ENCODE data around the gene NFRKB. TPM values are rescaled to one million over a fixed set of nuclear protein-coding genes. Genes with fewer than 3 reads are reported as not detected.

NFRKB gene
- total and polyA plus RNA-seq, 2 donors (not counting 1 experiment from before 2014, with no cell fraction given) = 10.7 to 11.9 TPM

GRCh38 chr11:129935723-129936122, 40.3 kb upstream of the NFRKB start:
- H3K79me2 ChIP-seq (ENCODE audit: control insufficient read depth, insufficient read depth, low read length) = no peaks in the 10 kb centered on the region
- no peak overlapping the region for H3K4me2 ChIP-seq (ENCODE audit: extremely low read depth, insufficient read depth, low read length)
- no peak overlapping the region for H2AFZ ChIP-seq (ENCODE audit: low read length)
- DNase-seq (ENCODE audit: low read depth in 2 of 2) = no peak
- no peak overlapping the region for H3K4me3 ChIP-seq (replicated peaks in 1 of 4; ENCODE audit: control extremely low read depth in 1 of 4, insufficient read depth in 1 of 4, low read depth in 3 of 4, low read length in 4 of 4)
- H3K36me3 ChIP-seq (ENCODE audit: control insufficient read depth, insufficient read depth, low read length) = peaks cover 3% of the 10 kb centered on the region
- no peaks in the 10 kb centered on the region for H4K20me1 ChIP-seq (ENCODE audit: control insufficient read depth, extremely low read depth, insufficient read depth, low read length)
- H3K9ac ChIP-seq (ENCODE audit: insufficient read depth, low read length) = no peak overlapping the region
- no peaks in the 10 kb centered on the region for H3K27me3 ChIP-seq (ENCODE audit: control insufficient read depth, insufficient read depth, low read length)
- no peak for TF ChIP-seq EZH2 (IDR thresholded peaks at IDR 0.05; ENCODE audit: low read length, missing control alignments)
- TF ChIP-seq, protein P1, sequence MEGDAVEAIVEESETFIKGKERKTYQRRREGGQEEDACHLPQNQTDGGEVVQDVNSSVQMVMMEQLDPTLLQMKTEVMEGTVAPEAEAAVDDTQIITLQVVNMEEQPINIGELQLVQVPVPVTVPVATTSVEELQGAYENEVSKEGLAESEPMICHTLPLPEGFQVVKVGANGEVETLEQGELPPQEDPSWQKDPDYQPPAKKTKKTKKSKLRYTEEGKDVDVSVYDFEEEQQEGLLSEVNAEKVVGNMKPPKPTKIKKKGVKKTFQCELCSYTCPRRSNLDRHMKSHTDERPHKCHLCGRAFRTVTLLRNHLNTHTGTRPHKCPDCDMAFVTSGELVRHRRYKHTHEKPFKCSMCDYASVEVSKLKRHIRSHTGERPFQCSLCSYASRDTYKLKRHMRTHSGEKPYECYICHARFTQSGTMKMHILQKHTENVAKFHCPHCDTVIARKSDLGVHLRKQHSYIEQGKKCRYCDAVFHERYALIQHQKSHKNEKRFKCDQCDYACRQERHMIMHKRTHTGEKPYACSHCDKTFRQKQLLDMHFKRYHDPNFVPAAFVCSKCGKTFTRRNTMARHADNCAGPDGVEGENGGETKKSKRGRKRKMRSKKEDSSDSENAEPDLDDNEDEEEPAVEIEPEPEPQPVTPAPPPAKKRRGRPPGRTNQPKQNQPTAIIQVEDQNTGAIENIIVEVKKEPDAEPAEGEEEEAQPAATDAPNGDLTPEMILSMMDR (conservative IDR thresholded peaks at IDR 0.05 in 1 of 2, IDR thresholded peaks at IDR 0.05 in 1 of 2; ENCODE audit: low read depth in 1 of 2, low read length in 2 of 2) = no peak
- H3K27ac ChIP-seq (ENCODE audit: insufficient read depth, low read length) = no peak overlapping the region
- H3K9me3 ChIP-seq (ENCODE audit: control insufficient read depth, insufficient read depth, low read depth, low read length) = no peaks in the 10 kb centered on the region
- no peaks in the 10 kb centered on the region for H3K4me1 ChIP-seq (ENCODE audit: control insufficient read depth, extremely low read depth, insufficient read depth, low read length)

GRCh38 chr11:129933891-129934290, 38.5 kb upstream of the NFRKB start:
- no peak for DNase-seq (ENCODE audit: low read depth in 2 of 2)
- Histone ChIP-seq H3K9me3 (ENCODE audit: control insufficient read depth, insufficient read depth, low read depth, low read length) (no peaks in the 10 kb centered on the region), H3K79me2 (ENCODE audit: control insufficient read depth, insufficient read depth, low read length) (no peaks in the 10 kb centered on the region), H3K27me3 (ENCODE audit: control insufficient read depth, insufficient read depth, low read length) (no peaks in the 10 kb centered on the region), H3K27ac (ENCODE audit: insufficient read depth, low read length) (no peak overlapping the region), H3K4me1 (ENCODE audit: control insufficient read depth, extremely low read depth, insufficient read depth, low read length) (no peaks in the 10 kb centered on the region), H2AFZ (ENCODE audit: low read length) (no peak overlapping the region), H3K4me3 (replicated peaks in 1 of 4; ENCODE audit: control extremely low read depth in 1 of 4, insufficient read depth in 1 of 4, low read depth in 3 of 4, low read length in 4 of 4) (no peak overlapping the region), H4K20me1 (ENCODE audit: control insufficient read depth, extremely low read depth, insufficient read depth, low read length) (no peaks in the 10 kb centered on the region), H3K4me2 (ENCODE audit: extremely low read depth, insufficient read depth, low read length) (no peak overlapping the region), H3K36me3 (ENCODE audit: control insufficient read depth, insufficient read depth, low read length) (peaks cover 3% of the 10 kb centered on the region), H3K9ac (ENCODE audit: insufficient read depth, low read length) (no peak overlapping the region)
- TF ChIP-seq, protein P1 (conservative IDR thresholded peaks at IDR 0.05 in 1 of 2, IDR thresholded peaks at IDR 0.05 in 1 of 2; ENCODE audit: low read depth in 1 of 2, low read length in 2 of 2) = no peak
- no peak for TF ChIP-seq EZH2 (IDR thresholded peaks at IDR 0.05; ENCODE audit: low read length, missing control alignments)

GRCh38 chr11:129933262-129933661, 37.9 kb upstream of the NFRKB start:
- Histone ChIP-seq H4K20me1 (ENCODE audit: control insufficient read depth, extremely low read depth, insufficient read depth, low read length) (no peaks in the 10 kb centered on the region), H3K9ac (ENCODE audit: insufficient read depth, low read length) (no peak overlapping the region), H3K4me2 (ENCODE audit: extremely low read depth, insufficient read depth, low read length) (no peak overlapping the region), H3K4me3 (replicated peaks in 1 of 4; ENCODE audit: control extremely low read depth in 1 of 4, insufficient read depth in 1 of 4, low read depth in 3 of 4, low read length in 4 of 4) (no peak overlapping the region), H3K9me3 (ENCODE audit: control insufficient read depth, insufficient read depth, low read depth, low read length) (no peaks in the 10 kb centered on the region), H3K27me3 (ENCODE audit: control insufficient read depth, insufficient read depth, low read length) (no peaks in the 10 kb centered on the region), H3K4me1 (ENCODE audit: control insufficient read depth, extremely low read depth, insufficient read depth, low read length) (no peaks in the 10 kb centered on the region), H3K27ac (ENCODE audit: insufficient read depth, low read length) (no peak overlapping the region), H2AFZ (ENCODE audit: low read length) (no peak overlapping the region), H3K79me2 (ENCODE audit: control insufficient read depth, insufficient read depth, low read length) (no peaks in the 10 kb centered on the region), H3K36me3 (ENCODE audit: control insufficient read depth, insufficient read depth, low read length) (peaks cover 3% of the 10 kb centered on the region)
- peak in 1 of 2 donors; percentile 6 for DNase-seq (ENCODE audit: low read depth in 2 of 2)
- no peak for TF ChIP-seq EZH2 (IDR thresholded peaks at IDR 0.05; ENCODE audit: low read length, missing control alignments)
- TF ChIP-seq, protein P1 (conservative IDR thresholded peaks at IDR 0.05 in 1 of 2, IDR thresholded peaks at IDR 0.05 in 1 of 2; ENCODE audit: low read depth in 1 of 2, low read length in 2 of 2) = no peak

Data from fibroblast of lung (primary cell).